ENCODE results near the gene TUG1. TPM values are rescaled to one million over a fixed set of nuclear protein-coding genes. Genes with fewer than 3 reads are reported as not detected.
A peak's percentile ranks its signal among the peaks of the same experiment; 100 is the strongest.

TUG1 gene
- total and polyA plus RNA-seq, 4 experiments from 2014 or later: 12.3 to 132 (median 74.9) TPM

GRCh38 chr22:30978304-30978962 lies 9.4 kb downstream of the TUG1 start:
- H3K27me3 ChIP-seq (ENCODE audit: insufficient read depth, low read length): no peaks in the 10 kb centered on the region
- no peak overlapping the region for H3K27ac Mint-ChIP-seq
- no peaks in the 10 kb centered on the region for H3K4me1 ChIP-seq (ENCODE audit: insufficient read depth, low read length)
- no peaks in the 10 kb centered on the region for H3K27me3 Mint-ChIP-seq
- no peak overlapping the region for H3K27ac ChIP-seq (ENCODE audit: low read depth, low read length)
- peaks cover 0 to 94% (median 88%) of the 10 kb centered on the region in 8 donors for H3K9me3 Mint-ChIP-seq
- DNase-seq: no peak
- H3K4me3 Mint-ChIP-seq: no peak overlapping the region
- peaks cover 6% of the 10 kb centered on the region for H3K36me3 ChIP-seq (ENCODE audit: insufficient read depth, low read length)
- H3K4me1 Mint-ChIP-seq: peaks cover 0 to 2% (median under 1%) of the 10 kb centered on the region in 4 donors
- CTCF ChIA-PET (ENCODE audit: partially characterized antibody): interaction anchor here (0.6 to 1.7 kb wide), 2 partner anchors 10 to 106 kb away, joined by 3 to 7 read pairs; partner anchors contain the start of genes MORC2 and TUG1
- POLR2A ChIA-PET (ENCODE audit: partially characterized antibody): interaction anchor here (1.7 to 8.8 kb wide), 3 partner anchors 9 to 38 kb away, joined by 7 to 80 read pairs (median 9); partner anchors contain the start of genes MORC2 and TUG1
- H3K9me3 ChIP-seq (ENCODE audit: control insufficient read depth in 1 of 2, low read length in 2 of 2): peaks cover 0 to 84% of the 10 kb centered on the region in 2 donors
- H3K4me3 ChIP-seq (ENCODE audit: low read length in 2 of 2): no peak overlapping the region
- intact Hi-C loops (cut with micrococcal nuclease): no loop called here
- H3K36me3 Mint-ChIP-seq: peaks cover 34 to 44% of the 10 kb centered on the region in 2 donors

DNA sequence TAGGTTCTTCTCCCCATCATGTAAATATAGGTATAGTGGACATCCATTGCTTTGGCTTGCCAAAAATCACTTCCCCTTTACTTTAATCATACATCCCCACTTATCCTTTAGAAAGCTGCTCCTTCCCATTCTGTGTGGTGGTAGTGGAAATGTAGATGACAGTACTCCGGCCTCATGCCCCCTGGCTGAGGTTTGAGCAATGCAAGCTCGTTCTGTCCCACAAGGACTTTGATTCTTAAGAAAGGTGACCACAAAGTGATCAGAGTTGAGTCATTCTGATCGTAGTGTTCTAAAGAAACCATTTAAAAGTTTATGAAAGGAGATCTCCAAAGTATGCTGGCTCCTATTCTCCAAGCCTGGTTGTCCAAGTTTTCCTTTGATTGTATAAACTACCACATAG lies 10.9 kb downstream of the TUG1 start:
- Histone ChIP-seq H3K4me1 (ENCODE audit: insufficient read depth, low read length) (no peaks in the 10 kb centered on the region), H3K9me3 (ENCODE audit: control insufficient read depth in 1 of 2, low read length in 2 of 2) (peaks cover 0 to 82% of the 10 kb centered on the region in 2 donors), H3K27ac (ENCODE audit: low read depth, low read length) (no peak overlapping the region), H3K4me3 (ENCODE audit: low read length in 2 of 2) (no peak overlapping the region), H3K27me3 (ENCODE audit: insufficient read depth, low read length) (no peaks in the 10 kb centered on the region), H3K36me3 (ENCODE audit: insufficient read depth, low read length) (no peaks in the 10 kb centered on the region)
- intact Hi-C loops (cut with micrococcal nuclease): no loop called here
- Mint-ChIP-seq H3K9me3 (peaks cover 3 to 96% (median 90%) of the 10 kb centered on the region in 8 donors), H3K27me3 (no peaks in the 10 kb centered on the region), H3K36me3 (peaks cover 19 to 35% of the 10 kb centered on the region in 2 donors), H3K4me3 (no peak overlapping the region), H3K4me1 (no peaks in the 10 kb centered on the region), H3K27ac (no peak overlapping the region)
- POLR2A ChIA-PET (ENCODE audit: partially characterized antibody): interaction anchor here (1.0 to 8.8 kb wide), 2 partner anchors 10 to 125 kb away, joined by 3 to 80 read pairs; partner anchors contain the start of genes MORC2 and TUG1
- no peak for DNase-seq
- CTCF ChIA-PET (ENCODE audit: partially characterized antibody): interaction anchor here (1.5 kb wide), 1 partner anchor 60 kb away, joined by 3 read pairs; no protein-coding TSS in a partner anchor

DNA sequence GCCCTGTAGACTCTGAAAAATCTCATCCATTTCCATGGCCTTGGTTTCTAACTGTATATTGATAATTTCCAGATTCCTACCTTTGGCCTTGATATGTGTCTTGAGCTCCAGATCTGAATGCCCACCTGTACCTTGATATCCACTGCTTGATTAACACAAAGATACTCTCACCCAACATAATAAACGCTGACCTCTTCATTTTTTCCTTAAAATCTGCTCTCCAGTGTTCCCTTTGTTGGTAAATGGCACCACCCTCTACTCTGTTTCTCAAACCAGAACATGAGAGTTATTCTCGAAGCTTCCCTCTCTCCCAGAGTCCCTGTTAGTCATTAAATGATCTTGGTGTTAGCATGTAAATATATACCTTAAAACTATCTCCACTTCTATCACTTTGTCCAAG lies 13.4 kb downstream of the TUG1 start:
- Histone ChIP-seq H3K36me3 (ENCODE audit: insufficient read depth, low read length) (no peaks in the 10 kb centered on the region), H3K4me1 (ENCODE audit: insufficient read depth, low read length) (no peaks in the 10 kb centered on the region), H3K4me3 (ENCODE audit: low read length in 2 of 2) (no peak overlapping the region), H3K27ac (ENCODE audit: low read depth, low read length) (no peak overlapping the region), H3K9me3 (ENCODE audit: control insufficient read depth in 1 of 2, low read length in 2 of 2) (peaks cover 0 to 68% of the 10 kb centered on the region in 2 donors), H3K27me3 (ENCODE audit: insufficient read depth, low read length) (no peaks in the 10 kb centered on the region)
- Mint-ChIP-seq H3K4me1 (no peaks in the 10 kb centered on the region), H3K27ac (no peak overlapping the region), H3K27me3 (no peaks in the 10 kb centered on the region), H3K4me3 (no peak overlapping the region), H3K36me3 (peaks cover 3 to 22% of the 10 kb centered on the region in 2 donors), H3K9me3 (peaks cover 3 to 87% (median 76%) of the 10 kb centered on the region in 8 donors)
- intact Hi-C loops (cut with micrococcal nuclease): no loop called here
- no peak for DNase-seq
- ChIA-PET POLR2A (ENCODE audit: partially characterized antibody) (interaction anchor here (1.4 to 8.8 kb wide), 2 partner anchors 13 to 42 kb away, joined by 3 to 80 read pairs; partner anchors contain the start of genes MORC2 and TUG1), CTCF (ENCODE audit: partially characterized antibody) (no interaction called here)

- H3K4me1 ChIP-seq (ENCODE audit: insufficient read depth, low read length): no peaks in the 10 kb centered on the region
- intact Hi-C loops (cut with micrococcal nuclease): no loop called here
- ChIA-PET POLR2A (ENCODE audit: partially characterized antibody) (interaction anchor here (8.8 kb wide), 1 partner anchor 15 kb away, joined by 80 read pairs; the partner anchor contains the start of genes MORC2 and TUG1), CTCF (ENCODE audit: partially characterized antibody) (no interaction called here)
- H3K27me3 ChIP-seq (ENCODE audit: insufficient read depth, low read length): no peaks in the 10 kb centered on the region
- H3K4me3 Mint-ChIP-seq: no peak overlapping the region
- no peak for DNase-seq
- peaks cover 3 to 85% (median 74%) of the 10 kb centered on the region in 8 donors for H3K9me3 Mint-ChIP-seq
- H3K27ac ChIP-seq (ENCODE audit: low read depth, low read length): no peak overlapping the region
- no peaks in the 10 kb centered on the region for H3K36me3 ChIP-seq (ENCODE audit: insufficient read depth, low read length)
- no peaks in the 10 kb centered on the region for H3K4me1 Mint-ChIP-seq
- peaks cover 4 to 24% of the 10 kb centered on the region in 2 donors for H3K36me3 Mint-ChIP-seq
- H3K4me3 ChIP-seq (ENCODE audit: low read length in 2 of 2): no peak overlapping the region
- no peaks in the 10 kb centered on the region for H3K27me3 Mint-ChIP-seq
- H3K27ac Mint-ChIP-seq: no peak overlapping the region
- peaks cover 0 to 52% of the 10 kb centered on the region in 2 donors for H3K9me3 ChIP-seq (ENCODE audit: control insufficient read depth in 1 of 2, low read length in 2 of 2)
Measured at GRCh38 chr22:30984317-30984716, 15.3 kb downstream of the TUG1 start.

- CTCF ChIA-PET (ENCODE audit: partially characterized antibody): no interaction called here
- intact Hi-C loops (cut with micrococcal nuclease): no loop called here
- peak overlapping the region in 1 of 8 donors; percentile 8 for H3K4me3 Mint-ChIP-seq
- Histone ChIP-seq H3K4me1 (ENCODE audit: insufficient read depth, low read length) (no peaks in the 10 kb centered on the region), H3K27me3 (ENCODE audit: insufficient read depth, low read length) (no peaks in the 10 kb centered on the region), H3K9me3 (ENCODE audit: control insufficient read depth in 1 of 2, low read length in 2 of 2) (peaks cover 0 to 40% of the 10 kb centered on the region in 2 donors), H3K27ac (ENCODE audit: low read depth, low read length) (no peak overlapping the region), H3K4me3 (ENCODE audit: low read length in 2 of 2) (no peak overlapping the region), H3K36me3 (ENCODE audit: insufficient read depth, low read length) (no peaks in the 10 kb centered on the region)
- H3K36me3 Mint-ChIP-seq: peaks cover 4 to 22% of the 10 kb centered on the region in 2 donors
- no peak overlapping the region for H3K27ac Mint-ChIP-seq
- H3K4me1 Mint-ChIP-seq: no peaks in the 10 kb centered on the region
- peaks cover 3 to 83% (median 73%) of the 10 kb centered on the region in 8 donors for H3K9me3 Mint-ChIP-seq
- POLR2A ChIA-PET (ENCODE audit: partially characterized antibody): interaction anchor here (8.8 kb wide), 1 partner anchor 16 kb away, joined by 80 read pairs; the partner anchor contains the start of genes MORC2 and TUG1
- peaks cover 0 to under 1% of the 10 kb centered on the region in 2 donors for H3K27me3 Mint-ChIP-seq
- no peak for DNase-seq
Measured at GRCh38 chr22:30985561-30986208, 16.6 kb downstream of the TUG1 start.

DNA sequence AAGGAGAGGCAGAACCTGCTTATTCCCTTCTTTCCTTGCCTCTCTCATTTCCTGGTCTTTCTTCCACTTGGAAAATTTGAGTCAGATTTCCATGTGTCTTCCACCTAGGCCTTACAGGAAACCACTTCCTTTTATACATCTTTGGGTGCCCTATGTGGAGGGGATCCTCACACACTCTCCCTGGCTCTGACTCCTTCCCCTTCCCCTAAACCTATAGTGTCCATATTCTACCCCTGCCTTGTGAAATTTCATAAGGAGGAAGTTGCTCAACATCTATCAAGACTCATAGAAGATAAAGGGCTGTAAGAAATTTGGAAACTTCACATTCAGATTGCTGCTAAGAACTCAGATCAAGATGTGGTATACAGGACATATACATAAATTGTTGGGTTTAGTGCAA lies 20.4 kb downstream of the TUG1 start:
- DNase-seq: no peak
- ChIA-PET POLR2A (ENCODE audit: partially characterized antibody) (no interaction called here), CTCF (ENCODE audit: partially characterized antibody) (no interaction called here)
- H3K9me3 ChIP-seq (ENCODE audit: control insufficient read depth in 1 of 2, low read length in 2 of 2): peaks cover 0 to 14% of the 10 kb centered on the region in 2 donors
- H3K4me1 ChIP-seq (ENCODE audit: insufficient read depth, low read length): no peaks in the 10 kb centered on the region
- H3K4me3 ChIP-seq (ENCODE audit: low read length in 2 of 2): no peak overlapping the region
- no peaks in the 10 kb centered on the region for H3K36me3 ChIP-seq (ENCODE audit: insufficient read depth, low read length)
- H3K27me3 Mint-ChIP-seq: peaks cover 1 to 3% of the 10 kb centered on the region in 2 donors
- no peaks in the 10 kb centered on the region for H3K27me3 ChIP-seq (ENCODE audit: insufficient read depth, low read length)
- no peaks in the 10 kb centered on the region for H3K4me1 Mint-ChIP-seq
- peaks cover 4 to 13% of the 10 kb centered on the region in 2 donors for H3K36me3 Mint-ChIP-seq
- peaks cover 6 to 63% (median 51%) of the 10 kb centered on the region in 8 donors for H3K9me3 Mint-ChIP-seq
- intact Hi-C loops (cut with micrococcal nuclease): no loop called here
- H3K27ac ChIP-seq (ENCODE audit: low read depth, low read length): no peak overlapping the region
- H3K4me3 Mint-ChIP-seq: peak overlapping the region in 1 of 8 donors; percentile 0
- no peak overlapping the region for H3K27ac Mint-ChIP-seq

GRCh38 chr22:30990690-30991089 lies 21.6 kb downstream of the TUG1 start:
- Mint-ChIP-seq H3K4me3 (no peak overlapping the region), H3K9me3 (peaks cover 4 to 57% (median 45%) of the 10 kb centered on the region in 8 donors), H3K36me3 (peaks cover 4 to 10% of the 10 kb centered on the region in 2 donors), H3K27me3 (peaks cover 1 to 3% of the 10 kb centered on the region in 2 donors), H3K27ac (no peak overlapping the region), H3K4me1 (no peaks in the 10 kb centered on the region)
- Histone ChIP-seq H3K27me3 (ENCODE audit: insufficient read depth, low read length) (no peaks in the 10 kb centered on the region), H3K4me1 (ENCODE audit: insufficient read depth, low read length) (no peaks in the 10 kb centered on the region), H3K9me3 (ENCODE audit: control insufficient read depth in 1 of 2, low read length in 2 of 2) (peaks cover 0 to 8% of the 10 kb centered on the region in 2 donors), H3K36me3 (ENCODE audit: insufficient read depth, low read length) (no peaks in the 10 kb centered on the region), H3K4me3 (ENCODE audit: low read length in 2 of 2) (no peak overlapping the region), H3K27ac (ENCODE audit: low read depth, low read length) (no peak overlapping the region)
- POLR2A ChIA-PET (ENCODE audit: partially characterized antibody): no interaction called here
- intact Hi-C loops (cut with micrococcal nuclease): no loop called here
- DNase-seq: no peak
- CTCF ChIA-PET (ENCODE audit: partially characterized antibody): no interaction called here
